ENCODE data around the gene CCSER1.
"Not testable (repeated sequence)": the region's sequence is repeated elsewhere in the genome, so short reads cannot be mapped to it uniquely, and the experiment has no call there.

CCSER1 gene

DNA sequence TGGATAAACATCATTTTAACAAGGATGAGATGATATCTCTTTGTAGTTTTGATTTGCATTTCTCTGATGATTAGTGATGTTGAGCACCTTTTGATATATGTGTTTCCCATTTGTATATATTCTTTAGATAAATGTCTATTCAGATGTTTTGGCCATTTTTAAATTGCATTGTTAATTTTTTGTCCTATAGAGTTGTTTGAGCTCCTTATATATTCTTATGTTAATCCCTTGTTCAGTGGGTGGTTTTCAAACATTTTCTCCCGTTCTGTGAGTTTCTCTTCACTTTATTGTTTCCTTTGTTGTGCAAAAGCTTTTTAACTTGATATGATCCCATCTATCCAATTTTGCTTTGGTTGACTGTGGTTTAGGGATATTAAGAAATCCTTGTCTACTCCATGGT, 606.0 kb downstream of the CCSER1 start:
- DNase-seq = no peak

DNA sequence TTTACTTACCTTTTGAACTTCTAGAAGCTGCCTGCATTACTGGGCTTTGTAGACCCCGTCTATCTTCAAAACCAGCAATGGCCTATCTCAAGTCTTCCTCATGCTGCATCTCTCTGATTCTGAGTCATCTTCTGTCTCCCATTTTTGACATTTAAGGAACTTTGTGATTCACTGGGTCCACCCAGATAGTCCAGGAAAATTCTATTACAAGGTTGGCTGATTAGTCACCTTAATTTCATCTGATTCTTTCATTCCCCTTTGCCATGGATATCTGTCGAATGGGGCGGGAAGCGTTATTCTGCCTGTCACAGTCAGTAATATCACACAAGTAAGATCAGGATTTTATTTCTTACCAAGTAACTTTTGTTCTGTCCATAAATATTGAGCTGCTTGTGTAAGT, 618.0 kb downstream of the CCSER1 start:
- no peak for DNase-seq

DNA sequence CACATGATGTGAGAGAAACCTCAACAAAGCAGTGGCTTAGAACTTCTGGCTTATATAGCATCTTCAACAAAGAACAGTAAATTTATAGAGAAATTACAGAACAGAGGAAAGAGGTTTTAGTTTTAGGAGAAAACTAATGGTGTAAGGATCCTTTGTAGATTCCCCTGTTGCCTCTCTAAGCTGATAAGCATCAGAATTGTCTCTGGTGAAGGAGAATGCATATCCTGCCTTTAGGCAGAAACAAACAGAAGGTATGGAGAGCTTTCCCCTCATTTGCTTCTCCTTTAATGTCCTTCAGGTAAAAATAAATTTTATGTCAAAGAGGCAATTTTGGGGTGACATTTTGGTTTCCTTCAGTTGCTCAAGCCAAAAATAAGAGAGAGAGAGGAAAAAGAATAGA, 625.9 kb downstream of the CCSER1 start:
- DNase-seq = no peak

DNA sequence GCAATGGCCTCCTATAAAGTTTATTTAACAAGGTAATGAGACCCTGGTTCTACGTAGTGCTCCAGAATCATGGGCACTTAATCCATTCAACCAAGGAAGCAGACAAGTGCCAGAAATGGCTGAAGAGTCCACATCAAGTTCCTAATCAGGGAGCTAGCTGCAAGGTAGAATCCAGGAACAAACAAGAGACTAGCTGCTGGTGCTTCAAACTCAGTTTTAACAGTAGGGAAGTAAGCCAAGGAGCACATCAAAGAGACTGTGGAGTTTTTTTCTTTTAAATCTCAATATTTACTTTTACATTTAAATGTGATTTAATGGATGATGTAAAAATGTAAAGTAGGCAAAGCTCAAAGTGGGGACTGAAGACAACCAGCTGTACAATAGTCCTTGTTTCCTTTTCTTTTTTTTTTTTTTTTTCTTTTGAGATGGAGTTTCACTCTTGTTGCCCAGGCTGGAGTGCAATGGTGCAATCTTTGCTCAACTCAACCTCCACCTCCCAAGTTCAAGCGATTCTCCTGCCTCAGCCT, 630.4 kb downstream of the CCSER1 start:
- DNase-seq = no peak

DNA sequence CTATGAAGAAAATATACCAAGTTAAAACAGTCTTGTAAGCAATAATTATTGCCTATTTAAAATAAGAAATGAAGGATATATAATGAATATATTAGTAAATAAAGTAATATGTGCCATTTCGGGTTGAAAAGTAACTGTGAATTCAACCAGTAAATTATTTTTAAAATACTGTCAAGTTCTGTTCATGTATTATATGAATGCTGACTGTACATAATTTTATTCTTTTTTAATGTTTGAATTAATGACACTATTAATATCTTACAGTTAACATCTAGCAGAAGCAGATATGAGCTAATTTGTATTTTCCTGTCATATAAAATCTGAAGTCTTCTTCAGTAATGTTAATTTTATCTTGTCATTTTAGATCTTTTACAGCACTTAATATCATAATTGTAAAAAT, 632.9 kb downstream of the CCSER1 start:
- no peak for DNase-seq

DNA sequence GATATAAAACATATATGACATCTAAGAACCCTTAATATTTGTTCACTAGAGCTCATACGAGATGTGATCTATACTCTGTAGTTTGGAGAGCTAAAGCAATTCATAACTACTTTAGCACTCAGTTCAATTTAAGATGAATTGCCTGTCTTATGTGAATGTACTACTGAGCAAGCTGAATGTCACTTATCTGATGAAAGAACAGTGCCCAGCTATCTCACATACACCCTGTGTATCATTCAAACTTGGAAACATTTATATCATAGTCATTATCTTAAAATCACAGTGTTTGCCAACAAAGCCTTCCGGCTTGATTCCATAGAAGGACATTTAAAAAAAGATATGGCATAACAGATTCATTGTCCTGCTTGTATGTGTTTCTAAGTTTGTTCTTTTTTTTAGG, 639.6 kb downstream of the CCSER1 start:
- no peak for DNase-seq

DNA sequence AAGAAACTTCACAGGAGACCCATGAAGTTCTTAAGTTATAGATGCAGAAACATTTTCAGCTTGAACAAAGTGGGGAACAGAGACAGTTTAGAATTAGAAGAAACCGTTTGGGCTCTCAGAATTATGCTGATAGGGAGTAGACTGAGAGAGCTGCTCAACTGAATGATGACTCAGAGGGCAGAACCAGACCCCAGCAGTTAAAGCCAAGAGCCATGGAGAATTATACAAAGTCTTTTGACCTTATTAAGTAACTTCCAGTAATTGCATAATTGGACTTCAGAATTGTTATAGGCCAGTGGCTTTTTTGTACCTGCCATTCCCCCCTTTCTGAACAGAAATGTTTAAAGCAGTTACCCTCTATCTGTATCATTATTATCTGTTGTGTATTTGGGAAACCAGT, 642.1 kb downstream of the CCSER1 start:
- DNase-seq = no peak

DNA sequence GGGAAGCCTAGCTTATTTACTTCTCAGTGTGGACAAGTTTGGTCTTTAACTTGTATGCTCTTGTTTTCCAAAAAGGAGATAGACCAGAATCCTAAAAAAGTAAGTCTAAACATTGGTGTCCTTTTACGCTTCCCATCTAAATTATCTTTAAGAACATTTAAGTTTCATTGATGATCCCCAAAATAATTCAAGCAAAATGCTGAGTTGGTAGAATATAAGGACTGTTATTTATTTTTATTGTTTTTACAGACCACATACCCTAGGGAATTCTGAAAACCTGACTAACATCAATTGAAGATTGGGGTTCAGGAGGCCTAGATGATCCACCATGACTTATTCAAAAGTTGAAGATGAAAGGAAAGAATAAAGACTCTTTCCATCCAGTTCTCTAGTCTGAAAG, 653.0 kb downstream of the CCSER1 start:
- no peak for DNase-seq

DNA sequence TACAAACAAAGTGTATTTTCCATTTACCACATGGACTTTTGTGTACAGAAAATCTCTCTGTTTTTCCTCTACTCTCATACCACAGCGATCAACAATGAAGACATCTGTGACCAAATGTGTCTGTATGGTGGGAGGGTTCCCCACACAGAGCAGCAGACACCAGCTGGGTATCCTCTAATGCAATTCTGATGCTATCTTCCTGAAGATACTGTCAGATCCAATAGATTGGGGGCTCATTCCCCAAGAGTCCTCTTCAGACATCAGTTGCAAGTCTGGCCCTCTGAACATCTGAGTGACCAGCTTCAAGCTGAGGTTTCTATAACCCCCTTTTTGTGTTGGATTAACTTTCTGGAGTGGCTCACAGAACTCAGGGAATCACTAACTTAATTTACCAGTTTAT, 659.4 kb downstream of the CCSER1 start:
- no peak for DNase-seq

DNA sequence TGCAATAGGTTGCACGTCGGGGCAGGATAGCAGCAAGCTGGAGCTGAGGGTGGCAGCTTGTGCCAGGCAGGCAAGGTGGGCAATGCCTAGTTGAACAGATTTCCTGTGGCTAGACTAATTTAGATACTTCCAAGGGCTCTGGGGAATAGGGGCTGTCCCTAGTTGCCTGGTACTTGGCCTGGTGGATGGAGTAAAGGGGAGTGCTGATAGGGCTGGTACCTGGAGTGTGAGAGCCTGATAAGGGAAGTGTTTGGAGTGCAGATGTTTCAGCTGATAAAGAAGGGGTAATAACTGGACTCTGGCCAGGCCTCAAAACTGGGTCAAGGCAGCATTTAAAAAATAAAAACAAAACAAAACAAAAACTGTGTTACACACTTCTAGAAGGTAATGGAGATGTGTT, 665.5 kb downstream of the CCSER1 start:
- DNase-seq = no peak

DNA sequence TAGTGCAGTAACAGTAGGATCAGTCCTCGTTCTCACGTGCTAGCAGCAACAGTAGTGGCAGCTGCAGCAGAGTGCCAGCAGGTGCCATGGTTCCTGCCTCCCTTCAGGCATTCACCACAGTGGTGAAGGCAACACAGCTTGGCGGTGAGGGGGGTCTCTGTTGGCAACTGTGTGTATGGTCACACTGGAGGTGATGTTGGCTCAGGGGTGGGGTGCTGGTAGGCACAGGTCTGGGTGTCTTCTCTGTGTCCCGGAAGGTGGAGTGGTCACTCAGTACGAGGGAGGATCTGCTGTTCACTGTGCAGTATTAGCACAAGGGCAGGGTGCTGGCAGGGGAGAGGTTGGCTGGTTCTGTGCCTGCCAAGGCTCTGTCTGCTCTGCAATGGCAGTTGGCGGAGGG, 671.8 kb downstream of the CCSER1 start:
- DNase-seq = no peak

DNA sequence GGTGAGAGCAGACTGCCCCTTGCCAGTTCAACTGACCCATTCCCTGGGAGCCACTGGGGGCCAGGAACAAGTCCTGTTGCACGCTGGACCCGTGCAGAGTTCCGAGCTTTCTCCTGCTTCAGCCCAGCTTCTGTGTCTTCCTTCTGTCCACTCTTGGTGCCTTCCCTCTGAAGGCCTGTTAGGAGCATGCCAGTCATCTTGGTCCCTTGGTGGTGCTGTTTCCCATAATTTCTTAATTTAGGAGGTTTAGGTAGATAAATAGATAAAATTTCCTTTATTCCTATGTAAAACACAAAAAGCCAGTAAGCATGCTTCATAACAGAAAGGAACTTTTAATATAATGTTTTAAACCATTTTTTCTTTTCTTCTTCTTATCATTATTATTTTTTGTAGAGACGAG, 672.7 kb downstream of the CCSER1 start:
- DNase-seq = no peak

DNA sequence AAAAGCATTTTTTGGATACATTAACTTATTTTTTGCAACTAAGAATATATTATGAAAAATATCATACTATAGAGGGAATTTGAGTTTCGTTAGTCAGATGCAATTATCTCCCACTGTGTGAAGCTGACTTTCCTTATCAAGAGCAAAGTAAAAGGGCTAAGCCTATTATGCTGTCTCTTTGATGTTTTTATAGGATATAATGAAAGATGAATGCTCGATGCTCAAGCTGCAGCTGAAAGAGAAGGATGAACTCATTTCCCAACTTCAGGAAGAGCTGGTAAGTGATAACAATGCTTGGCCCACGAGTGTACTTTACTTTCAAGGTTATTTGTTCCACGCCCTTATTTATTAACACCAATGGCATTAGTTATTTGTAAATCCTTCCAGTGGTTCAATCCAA, 688.4 kb downstream of the CCSER1 start:
- no peak for DNase-seq

DNA sequence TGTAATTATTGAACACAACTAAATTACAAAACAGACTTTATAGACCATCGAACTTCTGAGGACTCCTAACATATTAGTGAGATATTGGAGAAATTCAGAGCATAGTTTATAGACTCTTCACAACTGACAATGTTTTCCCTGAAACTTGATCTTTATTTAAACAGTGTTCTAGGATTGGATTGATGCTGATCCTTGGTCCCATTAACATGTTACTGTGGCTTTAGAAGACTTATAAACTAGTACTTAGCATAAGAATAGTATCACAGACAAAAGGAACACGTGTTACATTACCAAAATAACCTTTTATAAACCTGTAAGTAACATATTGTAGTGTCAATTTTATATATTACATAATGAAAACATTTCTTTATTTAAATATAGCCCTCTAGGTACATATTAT, 689.6 kb downstream of the CCSER1 start:
- DNase-seq = no peak

DNA sequence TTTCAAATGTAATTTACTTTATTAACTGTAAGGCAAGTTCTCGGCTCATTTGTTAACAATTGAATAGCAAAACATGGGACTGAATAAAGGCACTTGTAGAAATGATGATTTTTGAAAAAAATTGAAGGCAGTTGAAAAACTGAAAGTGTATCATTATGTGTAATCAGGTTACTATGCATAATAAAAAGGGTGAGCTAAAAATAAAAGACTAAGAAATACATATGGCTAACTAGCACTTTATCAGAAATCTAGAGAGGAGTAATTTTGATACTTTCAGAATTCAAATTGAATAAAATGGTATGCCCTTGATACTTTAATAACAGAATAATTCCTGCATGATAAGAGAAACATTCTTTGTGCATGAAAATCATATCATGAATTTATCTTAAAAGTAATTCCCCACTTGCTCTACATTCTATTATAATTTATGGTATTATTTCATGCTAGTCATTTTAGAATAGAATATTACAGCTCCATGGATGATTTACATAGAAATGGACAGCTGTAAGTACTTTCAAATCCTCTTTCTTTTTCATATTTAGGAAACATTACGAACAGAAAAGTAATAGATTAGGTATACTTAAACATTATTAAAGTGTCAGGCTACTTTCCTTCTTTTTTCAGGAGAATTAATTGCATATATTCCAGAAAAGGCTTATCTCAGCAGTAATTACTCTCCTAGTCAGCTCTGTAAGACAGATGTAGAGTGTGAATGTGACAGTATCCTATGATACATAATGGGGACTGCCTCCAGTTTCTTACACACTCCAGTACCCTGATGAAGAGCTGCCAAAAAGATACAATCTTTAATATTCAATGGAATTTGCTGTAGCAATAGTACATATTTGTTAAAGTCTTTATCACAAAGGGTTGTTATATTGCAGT, 697.3 kb downstream of the CCSER1 start:
- DNase-seq = no peak

DNA sequence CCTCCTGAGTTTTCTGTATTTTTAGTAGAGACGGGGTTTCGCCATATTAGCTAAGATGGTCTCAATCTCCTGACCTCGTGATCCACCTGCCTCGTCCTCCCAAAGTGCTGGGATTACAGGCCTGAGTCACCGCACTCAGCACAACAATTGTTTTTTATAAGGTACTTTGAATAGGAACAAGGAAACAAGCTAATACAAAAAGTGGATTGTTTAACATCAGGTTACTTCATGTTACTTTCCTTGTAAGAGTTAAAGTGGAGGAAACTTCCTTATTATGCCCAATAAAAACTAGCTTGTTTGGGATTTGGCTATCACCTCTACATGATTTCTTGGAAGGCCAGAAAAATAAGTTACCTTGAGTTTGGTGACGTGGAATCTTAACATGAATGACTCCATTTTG, 698.7 kb downstream of the CCSER1 start:
- no peak for DNase-seq

DNA sequence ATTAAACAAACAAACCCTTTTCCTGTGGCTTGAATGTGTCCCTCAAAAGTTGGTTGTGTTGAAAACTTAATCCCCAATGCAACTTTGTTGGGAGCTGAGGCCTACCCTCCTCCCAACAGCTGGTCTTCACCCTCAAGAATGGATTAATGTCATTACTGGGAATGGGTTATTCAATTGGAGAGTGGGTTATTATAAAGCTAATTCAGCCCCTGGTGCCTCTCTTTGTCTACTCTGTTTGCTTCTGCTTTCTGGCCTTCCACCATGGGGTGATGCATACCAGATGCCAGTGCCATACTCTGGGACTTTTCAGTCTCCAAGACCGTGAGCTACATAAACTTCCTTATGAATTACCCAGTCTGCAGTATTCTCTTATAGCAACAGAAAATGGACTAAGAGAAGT, 706.5 kb downstream of the CCSER1 start:
- DNase-seq = no peak

DNA sequence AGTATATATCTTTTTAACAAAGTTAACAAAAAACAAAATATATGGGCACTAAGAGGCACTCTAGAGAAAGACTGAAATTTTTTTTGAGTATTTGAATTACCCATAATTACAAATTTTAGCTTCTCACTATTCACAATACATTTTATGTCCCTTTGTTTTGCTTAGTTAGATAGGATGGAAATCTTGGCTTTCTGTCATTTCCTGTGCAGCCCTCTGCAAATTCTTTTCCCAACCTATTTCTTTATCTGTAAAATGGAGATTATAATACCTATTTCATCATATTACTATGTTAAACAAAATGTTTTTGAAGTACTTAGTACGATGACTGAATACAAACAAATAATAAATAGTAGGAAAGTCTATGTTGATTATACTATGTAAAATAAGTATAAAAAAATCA, 710.0 kb downstream of the CCSER1 start:
- no peak for DNase-seq

DNA sequence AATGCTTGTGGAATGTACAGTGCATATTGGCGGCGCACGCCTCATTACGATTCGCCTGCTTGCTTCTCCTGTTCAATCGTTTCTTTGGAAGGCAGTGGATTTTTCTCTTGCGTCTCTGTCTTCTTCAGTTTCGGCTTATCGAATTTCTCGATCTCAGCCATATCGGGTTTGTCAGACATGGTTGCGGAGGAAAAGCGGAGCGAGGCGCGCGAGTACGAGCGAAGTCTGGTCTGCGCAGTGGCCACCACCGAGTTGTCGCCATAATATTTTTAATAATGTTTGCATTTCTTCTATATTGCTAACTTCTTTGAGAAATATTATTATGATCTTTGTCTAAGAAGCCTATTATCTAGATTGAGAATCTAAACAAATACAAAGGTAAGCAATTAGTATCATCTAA, 711.7 kb downstream of the CCSER1 start:
- not testable (repeated sequence) for DNase-seq

DNA sequence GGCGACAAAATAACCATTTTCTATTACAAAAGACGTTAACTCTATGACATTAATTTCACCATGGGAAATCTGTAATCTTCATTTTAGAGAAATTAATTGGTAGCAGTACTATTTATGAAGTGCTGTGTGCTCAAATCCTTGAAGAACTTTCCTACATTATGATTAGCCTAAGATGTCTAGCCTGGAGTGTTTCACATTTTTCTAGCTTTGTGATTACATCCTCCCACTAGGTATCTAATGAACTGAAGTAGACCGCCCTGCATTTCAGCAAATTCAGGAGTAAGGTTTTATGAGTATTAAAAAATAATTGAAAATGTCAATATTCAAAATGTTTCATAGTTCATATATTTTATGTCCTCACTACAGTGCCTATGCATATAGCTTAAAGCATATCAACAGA, 713.1 kb downstream of the CCSER1 start:
- no peak for DNase-seq

DNA sequence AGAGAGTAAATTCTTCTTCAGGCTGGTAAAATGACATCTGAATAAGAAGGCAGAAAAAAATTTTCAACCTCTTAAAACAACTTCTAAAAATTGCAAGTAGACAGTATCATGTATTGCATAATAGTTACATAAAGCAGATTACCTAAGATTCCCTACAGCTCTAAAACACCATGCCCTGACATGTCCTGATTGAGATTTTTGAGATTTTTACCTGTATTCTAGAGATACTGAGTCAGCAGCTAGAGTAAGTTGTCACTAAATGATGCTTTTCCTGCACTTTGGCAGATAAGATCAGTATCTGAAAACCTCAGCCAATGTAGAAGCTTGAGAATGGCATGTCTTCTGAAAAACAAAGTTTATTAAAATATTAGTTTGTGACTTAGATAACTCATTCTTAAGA, 713.6 kb downstream of the CCSER1 start:
- no peak for DNase-seq

DNA sequence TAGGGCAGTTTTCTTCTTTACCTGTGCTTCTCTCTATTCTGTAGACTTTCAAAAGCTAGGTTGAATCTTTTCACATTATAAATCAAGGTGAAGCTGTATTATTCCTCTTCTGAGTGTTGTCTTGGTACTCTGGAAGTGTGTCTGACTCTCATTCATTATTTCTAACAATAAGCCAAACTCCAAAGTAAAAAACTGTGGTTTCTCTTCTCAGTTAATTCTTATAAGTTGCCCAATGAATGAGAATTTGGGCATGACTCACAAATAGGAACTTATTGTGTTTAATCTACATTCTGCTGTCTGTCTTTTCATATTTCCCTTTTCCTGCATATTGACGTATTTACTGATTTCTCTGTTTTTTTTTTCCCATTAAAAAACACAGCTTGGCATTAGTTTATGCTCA, 714.5 kb downstream of the CCSER1 start:
- DNase-seq = no peak

DNA sequence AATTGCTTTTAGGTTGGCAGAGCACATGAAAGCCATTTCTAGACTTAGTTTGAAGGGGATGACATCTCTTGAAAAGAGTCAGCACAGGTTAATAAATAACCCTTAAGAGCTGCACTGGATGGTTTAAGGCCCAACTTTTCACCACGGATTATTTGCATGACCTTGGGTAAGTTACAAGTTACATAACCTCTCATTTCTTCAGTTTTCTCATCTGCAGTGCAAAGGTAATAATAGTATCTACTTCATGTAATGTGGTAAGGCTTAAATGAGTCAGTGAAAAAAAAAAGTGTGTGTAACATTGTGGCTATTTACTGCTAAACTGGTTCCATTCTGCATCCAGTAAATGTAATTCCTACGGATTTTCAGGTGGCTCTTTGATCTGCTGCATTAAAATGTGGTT, 715.8 kb downstream of the CCSER1 start:
- no peak for DNase-seq

DNA sequence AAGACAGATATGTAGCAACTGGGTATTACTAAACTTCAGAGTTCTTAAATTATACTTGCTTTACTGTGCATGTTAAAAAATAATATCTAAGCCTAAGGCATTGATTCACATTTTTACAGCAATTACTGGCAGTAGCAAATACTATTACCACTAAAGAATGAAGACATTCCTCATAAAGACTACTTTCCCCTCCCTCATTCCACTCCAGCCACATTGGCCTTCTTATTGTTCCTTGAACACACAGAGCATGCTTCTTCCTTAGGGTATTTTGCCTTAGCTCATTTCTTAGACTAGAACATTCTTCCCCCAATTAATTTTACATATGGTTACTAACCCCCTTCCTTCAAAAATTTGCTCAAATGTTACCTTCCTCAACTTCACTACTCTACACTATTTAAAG, 717.0 kb downstream of the CCSER1 start:
- no peak for DNase-seq

DNA sequence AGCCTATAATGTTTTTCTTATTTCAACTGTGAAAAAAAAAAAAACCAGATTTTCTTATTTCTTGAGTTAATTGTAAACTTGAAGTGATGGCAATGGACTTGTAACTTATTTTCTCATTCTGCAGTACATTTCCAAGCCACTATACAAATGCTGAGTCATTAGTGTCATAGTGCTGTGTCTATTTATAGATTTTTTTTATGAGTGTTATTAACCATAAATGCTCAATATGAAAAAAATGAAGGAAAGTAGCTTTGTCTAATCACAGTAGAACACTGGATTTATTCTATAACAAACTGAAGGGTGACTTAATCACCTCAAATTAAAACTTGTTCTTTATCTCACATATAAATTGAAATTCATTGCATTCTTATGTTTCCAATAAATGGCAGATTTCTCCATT, 718.6 kb downstream of the CCSER1 start:
- DNase-seq = no peak

Measured in bone marrow (tissue), 2 donors.